Stimulated activated naive CD8-positive, alpha-beta T cell treated with anti-CD3 and anti-CD28 coated beads, Interleukin-15, Interleukin-2, amounts not matched to agents 100 U/mL and 50 U/mL, for 24 hours (primary cell): ENCODE data around the gene ACAD9.
"Not testable (repeated sequence)": the region's sequence is repeated elsewhere in the genome, so short reads cannot be mapped to it uniquely, and the experiment has no call there.

Experiments
- ATAC-seq: fragments of 150-1000 bp; cut with Tn5 transposase; one replicate; pipeline ENCODE4 v1.10.0; 2021
- DNase-seq: peaks from one replicate; pipeline ENCODE4 v3.0.0; 2021

Gene ACAD9

DNA sequence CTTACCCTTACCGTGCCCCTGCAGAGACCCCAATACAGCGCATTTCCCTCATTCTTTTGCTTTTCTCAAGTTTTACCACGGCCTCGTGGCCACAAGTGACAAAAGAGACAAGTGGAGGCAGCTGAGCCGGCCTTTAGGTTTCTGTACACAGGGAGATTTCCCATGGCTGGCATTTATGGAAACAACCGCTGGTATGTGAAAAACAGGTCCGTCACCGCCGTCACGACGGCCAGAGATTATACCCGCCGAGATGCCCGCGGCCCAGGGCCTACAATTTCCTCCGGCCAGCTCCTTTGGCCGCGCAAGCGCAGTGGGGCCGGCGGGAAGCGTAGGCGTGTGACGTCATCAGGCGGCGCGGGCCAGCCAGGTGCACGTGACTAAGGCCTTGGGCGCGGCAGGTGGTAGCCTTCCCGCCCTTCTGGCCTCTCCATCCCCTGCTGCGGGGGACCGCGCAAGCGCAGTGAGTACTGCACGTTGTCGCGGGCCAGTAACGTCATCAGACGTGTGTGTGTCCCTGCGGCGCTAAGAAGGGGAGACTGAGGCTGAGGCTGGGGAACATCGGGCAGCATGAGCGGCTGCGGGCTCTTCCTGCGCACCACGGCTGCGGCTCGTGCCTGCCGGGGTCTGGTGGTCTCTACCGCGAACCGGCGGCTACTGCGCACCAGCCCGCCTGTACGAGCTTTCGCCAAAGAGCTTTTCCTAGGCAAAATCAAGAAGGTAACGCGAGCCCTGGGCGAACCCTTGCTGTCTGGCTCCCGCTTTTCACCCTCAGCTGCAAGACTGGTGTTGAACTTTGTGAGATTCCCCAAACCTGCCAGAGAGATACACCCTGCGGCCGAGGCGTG is at the start of gene ACAD9:
Gene ACAD9 (plus strand): TSS at position 496 of the 845 bp plus-strand sequence. CDS start 72 bp downstream, at position 568.
- peak; percentile 95 for ATAC-seq

GRCh38 chr3:128829925-128830625 is 49.3 kb upstream of the ACAD9 start:
- not testable (repeated sequence) for ATAC-seq

More for the DNA sequence above, at the start of gene ACAD9:
- peak; percentile 99 for DNase-seq

DNA sequence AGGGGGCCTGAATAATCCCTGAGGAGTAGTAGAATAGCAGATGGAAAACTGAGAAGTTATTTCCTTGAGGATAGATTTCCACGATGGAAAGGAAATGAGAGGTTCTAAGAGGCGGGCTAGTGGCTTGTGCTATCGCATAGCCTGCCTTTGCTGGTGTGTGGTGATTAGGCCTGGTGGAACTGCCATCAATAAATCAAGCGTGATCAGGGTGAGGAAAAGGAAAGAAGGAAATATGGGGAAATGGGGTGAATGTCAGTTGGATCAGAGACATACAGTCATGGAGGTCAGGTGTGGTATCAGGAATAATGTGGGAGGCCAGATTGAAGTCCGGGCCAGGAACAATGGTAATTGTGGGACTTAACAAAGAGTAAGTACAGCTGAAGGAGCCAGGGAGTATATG is 48.7 kb upstream of the ACAD9 start:
- DNase-seq, ATAC-seq: not testable (repeated sequence)

More at GRCh38 chr3:128829925-128830625, 49.3 kb upstream of the ACAD9 start:
- not testable (repeated sequence) for DNase-seq

DNA sequence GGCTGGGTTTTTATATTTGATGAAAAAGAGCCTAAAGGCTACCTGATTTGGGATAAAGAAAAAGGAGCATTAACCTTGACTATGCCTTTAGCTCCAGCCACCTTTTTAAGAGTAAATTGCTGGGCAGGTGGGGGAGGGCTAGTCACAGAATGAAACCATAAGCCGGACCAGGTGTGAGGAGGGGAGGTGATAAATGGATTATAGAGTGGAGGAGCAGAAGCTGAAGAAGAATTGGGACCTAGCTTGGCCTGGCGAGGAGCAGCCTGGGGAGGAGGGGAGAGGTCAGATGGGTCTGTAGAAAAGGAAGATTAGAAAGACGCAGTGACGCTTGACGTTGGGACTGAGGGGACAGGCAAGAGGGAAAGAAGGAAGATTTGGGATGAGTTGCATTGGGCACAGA is 46.4 kb upstream of the ACAD9 start:
- not testable (repeated sequence) for DNase-seq, ATAC-seq

DNA sequence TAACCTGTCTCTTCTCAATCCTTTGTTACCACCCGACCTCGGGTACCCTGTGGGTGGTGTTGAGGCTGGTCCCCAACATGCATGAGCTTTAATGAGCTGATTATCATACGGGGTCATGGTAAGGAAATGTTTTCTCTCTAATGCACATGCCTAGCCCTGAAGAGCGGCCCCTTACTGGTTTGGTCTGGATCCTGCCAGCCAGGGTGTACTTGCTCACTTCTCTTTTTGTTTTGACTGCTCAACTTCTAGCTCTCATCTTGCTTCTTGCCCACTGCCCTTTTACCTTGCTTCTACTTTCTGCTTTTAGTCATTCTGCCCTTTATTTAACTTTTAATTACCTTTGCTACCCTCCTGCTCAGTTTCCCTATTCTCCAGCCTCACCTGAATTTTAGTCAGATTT is 44.3 kb upstream of the ACAD9 start:
- ATAC-seq = no peak

DNA sequence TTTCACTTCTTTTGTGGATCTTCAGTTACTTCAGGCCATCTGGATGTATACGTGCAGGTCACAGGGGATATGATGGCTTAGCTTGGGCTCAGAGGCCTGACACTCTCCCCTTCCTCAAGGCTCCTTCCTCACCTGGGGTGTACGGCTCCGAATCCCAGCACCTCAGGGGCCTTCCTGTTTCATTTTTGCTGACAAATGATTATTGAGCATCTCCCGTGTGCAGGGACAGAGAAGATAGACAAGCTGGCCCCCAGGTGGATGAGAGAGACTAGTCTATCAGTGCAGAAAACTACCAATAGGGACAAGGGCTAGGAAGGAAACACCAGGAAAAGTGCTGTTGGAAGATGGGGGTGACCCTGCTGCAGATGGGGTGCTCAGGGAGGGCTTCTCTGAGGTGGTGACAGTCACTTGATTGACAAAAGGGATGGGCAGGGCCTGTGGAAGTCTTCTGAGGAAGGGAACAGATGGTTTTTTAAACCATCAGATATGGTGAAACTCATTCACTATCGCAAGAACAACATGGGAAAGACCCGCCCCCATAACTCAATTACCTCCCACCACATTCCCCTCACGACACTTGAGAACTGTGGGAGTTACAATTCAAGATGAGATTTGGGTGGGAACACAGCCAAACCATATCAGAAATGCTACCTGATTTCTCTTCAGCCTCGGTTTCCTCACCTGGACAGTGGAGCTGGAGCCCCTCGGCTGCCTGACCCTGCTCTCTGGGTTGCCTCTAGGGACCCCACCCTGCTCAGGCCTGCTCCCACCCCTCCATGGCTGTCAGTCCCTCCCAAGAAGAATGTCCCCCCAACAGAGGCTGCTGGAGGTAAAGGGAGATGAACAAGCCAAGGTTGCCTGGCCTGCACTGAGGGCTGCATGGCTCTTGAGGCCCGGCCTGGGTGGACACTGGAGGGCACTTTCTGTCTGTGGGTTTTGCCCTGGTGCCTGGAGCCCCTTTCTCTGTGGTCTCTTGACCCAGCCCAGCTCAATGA is 37.2 kb upstream of the ACAD9 start:
- DNase-seq (no peak), ATAC-seq (no peak)

More for the DNA sequence above, 44.3 kb upstream of the ACAD9 start:
- DNase-seq = no peak

GRCh38 chr3:128844502-128844901 is 34.9 kb upstream of the ACAD9 start:
- ATAC-seq = no peak
- no peak for DNase-seq

DNA sequence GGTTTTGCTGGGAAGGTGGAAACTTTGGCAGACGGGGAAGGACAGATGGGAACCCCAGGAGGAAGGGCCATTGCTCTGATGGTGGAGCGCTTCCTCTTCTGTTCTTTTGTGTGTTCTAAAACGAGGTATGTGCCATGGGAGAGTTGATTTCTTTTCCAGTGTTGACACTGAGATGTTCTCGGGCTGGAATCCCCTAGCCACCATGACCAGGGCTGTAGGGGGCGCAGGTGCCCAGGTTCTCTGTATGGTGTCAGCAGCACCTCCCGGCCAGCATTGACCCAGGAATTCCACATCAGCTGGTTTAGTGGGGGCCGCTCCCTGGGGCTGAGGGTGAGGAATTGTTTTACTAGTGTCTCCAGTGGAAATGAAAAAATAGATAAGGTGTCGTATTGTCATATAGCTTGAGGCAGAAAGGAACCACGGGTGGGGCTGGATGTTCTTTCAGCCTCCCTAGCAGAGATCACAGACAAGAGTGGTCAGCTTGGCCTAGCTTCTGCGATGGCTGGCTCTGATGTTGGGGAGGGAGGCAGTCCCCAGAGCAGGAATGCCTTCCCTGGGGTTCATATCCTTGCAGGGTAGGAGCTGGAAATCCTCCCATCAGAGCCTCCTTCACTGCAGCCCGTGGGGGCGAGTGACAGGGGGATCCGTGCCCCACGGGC is 34.2 kb upstream of the ACAD9 start:
- ATAC-seq (no peak), DNase-seq (peak; percentile 16)

- ATAC-seq (peak; percentile 89), DNase-seq (peak; percentile 95)
These were observed 33.5 kb upstream of the ACAD9 start for GRCh38 chr3:128845778-128846485.

DNA sequence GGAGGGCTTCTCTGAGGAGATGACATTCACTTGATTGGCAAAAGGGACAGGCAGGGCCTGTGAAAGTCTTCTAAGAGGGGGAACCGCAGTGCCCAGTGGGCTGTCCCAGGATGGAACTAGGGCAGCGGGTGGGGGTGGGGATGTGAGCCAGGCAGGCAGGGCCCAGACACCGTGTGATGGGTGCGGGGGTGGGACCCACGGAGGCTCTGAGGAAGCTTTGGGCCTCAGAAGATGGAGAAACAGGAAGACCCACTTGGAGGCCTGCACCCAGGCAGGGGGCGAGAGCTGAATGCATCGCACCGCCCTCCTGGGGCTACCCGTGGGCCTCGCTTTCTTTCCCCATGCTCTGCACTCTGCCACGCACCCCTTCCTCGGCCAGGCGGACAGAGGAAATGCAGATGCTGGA is 32.9 kb upstream of the ACAD9 start:
- ATAC-seq (peak; percentile 23), DNase-seq (peak; percentile 50)

DNA sequence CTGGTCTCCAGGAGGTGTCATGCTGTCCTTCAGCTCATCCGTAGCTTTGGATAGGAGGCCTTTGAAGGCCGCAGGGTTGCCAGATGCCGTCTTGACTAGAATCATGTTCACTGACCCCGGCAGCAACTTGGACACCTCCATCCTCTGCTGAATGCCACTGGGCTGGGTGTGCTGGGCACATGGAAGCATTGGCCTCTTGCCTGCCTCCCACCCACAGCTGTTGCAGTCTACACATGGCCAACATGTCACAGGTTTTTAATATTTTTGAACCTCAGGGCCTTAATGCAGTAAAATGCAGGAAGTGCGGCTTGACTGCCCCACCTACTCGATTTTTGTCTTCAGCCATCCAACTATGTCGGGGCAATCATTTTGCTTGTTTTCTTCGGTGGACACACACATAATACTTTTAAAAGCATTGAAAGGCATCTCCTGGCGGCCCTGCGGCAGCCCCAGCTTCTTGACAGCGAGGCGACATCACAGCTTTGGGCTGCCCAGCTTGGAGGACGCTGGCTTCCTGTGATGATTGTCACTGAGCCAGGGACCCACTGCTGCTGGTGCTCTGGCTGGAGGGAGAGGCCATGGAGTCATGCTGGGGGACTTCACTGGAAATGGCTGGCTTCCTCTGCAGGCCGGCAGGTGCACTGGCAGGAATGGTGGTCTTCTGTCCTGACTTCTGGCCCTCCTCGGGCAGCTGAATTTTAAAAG is 31.6 kb upstream of the ACAD9 start:
- no peak for ATAC-seq

GRCh38 chr3:128848936-128849335 is 30.5 kb upstream of the ACAD9 start:
- DNase-seq (no peak), ATAC-seq (no peak)

More for the DNA sequence above, 31.6 kb upstream of the ACAD9 start:
- DNase-seq = no peak

DNA sequence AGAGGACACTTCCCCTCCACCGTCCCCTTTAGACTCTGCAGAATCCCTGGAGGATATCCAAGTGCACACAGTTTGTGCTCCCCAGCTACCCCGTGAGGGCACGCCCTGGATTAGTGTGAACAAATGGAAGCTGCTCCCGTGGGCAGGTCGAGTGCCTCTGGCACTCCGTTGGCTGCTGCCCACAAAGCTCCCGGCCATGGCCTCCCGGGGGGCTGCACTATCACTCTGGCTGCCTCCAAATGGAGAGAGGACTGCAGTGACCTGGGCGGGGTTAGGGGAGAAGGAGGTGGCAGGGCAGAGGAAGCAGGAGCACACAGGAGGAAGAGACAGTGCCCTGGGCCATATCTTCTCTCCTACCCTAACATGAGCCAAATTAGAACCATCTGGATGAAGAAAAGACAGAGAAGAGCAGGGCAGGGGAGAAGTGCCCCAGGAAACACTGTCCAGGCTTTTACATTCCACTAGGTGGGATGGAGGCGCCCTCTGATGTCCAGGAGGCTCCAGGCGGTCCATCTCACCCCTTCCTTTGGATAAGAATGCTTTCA is 29.4 kb upstream of the ACAD9 start:
- ATAC-seq = no peak
- DNase-seq = no peak

DNA sequence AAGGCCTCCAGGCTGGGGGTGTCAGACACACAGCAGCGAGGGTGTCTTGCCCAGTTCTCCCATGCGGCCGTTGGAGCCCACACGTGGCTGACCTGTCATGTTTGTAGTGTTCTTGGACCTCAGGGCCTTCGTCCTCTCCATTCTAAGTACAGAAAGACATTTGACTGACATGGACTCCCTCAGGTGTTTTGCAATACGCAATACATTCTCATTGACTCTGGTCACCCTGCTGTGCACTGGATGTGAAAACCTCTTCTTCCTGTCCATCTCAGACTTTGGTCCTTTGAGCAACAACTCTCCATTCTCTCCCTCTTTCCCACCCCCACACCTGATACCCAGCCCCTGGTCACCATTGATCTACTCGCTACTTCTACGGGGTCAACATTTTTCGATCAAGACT is 28.9 kb upstream of the ACAD9 start:
- no peak for DNase-seq
- ATAC-seq = no peak

DNA sequence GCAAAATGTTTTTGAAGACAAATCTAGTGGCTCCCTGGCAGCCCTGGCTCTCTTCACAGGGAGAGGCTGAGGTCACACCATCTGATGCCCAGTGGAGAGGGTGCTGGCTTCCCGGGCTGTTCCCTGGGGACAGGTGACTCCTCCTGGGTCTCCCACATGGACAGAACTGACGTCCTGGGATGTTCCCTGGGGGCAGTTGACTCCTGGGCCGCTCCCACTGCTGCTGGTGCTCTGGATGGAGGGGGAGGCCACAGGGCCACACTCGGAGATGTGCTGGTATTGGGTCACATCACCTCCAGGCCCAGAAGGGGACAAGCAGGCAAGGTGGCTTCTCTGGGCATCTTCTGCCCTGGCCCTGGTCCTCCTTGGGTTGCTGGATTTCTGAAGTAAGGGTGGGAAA is 27.8 kb upstream of the ACAD9 start:
- DNase-seq = no peak
- no peak for ATAC-seq

DNA sequence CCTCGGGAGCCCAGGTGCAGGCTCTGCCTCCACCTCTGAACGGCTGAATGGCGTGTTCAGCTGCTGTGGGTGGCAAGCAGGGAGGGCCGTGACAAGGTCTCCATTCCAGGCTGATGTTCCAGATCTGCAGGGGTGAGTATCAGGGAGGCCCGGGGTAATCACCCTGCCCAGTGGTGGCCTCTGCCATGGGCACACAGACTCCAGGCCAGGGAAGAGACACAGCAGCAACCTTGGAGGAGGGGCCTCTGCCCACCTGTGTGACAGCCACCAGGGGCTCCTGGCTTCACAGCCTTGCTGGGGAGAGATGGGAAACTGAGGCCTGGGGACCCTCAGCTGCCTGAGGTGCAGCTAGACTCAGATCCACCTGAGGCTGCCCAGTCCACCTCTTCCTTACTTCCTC is 25.6 kb upstream of the ACAD9 start:
- DNase-seq = no peak
- ATAC-seq = no peak

- DNase-seq = no peak
- ATAC-seq = no peak
These were observed 24.9 kb upstream of the ACAD9 start for GRCh38 chr3:128854475-128854874.

DNA sequence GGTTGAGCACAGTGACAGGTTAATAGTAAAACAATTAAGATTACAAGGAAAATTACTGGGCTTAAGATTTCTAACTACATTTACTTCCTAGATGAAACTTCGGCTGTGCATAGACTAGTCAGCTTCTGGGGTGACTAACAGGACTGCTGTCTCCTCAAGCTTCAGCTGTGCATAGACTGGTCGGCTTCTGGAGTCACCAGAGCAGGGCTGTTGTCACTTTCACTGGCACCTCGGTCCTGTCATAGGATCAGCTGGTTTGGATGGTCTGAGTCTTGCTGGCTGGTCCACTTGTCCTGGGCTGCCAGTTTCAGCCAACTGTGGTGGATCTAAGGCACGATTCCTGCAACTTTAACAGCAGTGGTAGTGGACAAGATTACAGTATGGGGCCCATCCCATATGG is 23.9 kb upstream of the ACAD9 start:
- ATAC-seq = no peak
- no peak for DNase-seq

- ATAC-seq (no peak), DNase-seq (no peak)
These were observed 21.3 kb upstream of the ACAD9 start for GRCh38 chr3:128858167-128858566.

DNA sequence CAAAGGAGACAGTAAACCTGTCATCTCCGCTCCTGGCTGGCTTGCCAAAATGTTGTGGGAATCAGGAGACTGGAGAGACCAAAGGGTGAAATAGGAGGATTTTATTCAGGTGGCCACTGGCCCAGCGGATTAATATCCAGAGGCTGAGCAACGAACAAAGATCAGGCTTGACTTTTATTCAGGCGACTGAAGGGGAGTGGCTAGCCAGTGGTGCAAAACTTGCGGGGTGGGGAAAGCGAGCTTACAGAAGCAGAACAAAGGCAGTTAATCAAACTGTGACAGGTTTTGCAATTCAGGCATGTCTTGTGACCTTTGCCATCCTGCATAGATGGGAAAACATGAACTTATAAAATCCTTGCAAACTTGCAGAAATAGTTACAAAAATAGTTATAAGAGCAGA is 19.8 kb upstream of the ACAD9 start:
- ATAC-seq (no peak), DNase-seq (no peak)
